ENCODE data around the gene PTPRZ1.

DNA sequence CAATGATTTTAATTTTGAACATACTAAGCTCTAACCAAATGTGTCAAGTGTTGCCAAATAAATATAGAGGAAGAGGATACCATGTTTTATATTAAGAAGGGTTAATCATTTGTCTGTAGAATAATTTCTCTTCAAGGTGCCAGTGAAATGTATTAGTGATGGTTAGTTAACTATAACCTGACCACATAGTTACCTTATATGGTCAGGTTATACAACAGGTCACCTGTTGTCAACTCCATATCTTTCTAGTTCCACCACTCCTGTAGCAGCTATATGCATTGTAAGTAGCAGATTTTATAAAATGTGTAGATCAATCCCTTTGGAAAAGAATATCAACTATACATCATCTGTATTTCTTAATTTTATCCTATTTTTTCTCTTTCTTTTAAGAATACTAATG, 35.1 kb downstream of the PTPRZ1 start:
- TF ChIP-seq, protein P1, sequence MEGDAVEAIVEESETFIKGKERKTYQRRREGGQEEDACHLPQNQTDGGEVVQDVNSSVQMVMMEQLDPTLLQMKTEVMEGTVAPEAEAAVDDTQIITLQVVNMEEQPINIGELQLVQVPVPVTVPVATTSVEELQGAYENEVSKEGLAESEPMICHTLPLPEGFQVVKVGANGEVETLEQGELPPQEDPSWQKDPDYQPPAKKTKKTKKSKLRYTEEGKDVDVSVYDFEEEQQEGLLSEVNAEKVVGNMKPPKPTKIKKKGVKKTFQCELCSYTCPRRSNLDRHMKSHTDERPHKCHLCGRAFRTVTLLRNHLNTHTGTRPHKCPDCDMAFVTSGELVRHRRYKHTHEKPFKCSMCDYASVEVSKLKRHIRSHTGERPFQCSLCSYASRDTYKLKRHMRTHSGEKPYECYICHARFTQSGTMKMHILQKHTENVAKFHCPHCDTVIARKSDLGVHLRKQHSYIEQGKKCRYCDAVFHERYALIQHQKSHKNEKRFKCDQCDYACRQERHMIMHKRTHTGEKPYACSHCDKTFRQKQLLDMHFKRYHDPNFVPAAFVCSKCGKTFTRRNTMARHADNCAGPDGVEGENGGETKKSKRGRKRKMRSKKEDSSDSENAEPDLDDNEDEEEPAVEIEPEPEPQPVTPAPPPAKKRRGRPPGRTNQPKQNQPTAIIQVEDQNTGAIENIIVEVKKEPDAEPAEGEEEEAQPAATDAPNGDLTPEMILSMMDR (conservative IDR thresholded peaks at IDR 0.05) = no peak
- TF ChIP-seq EZH2 (IDR thresholded peaks at IDR 0.05; ENCODE audit: low read depth) = no peak
